Left ventricle myocardium superior (tissue), 1 donor: ENCODE measurements around the gene NFIB. TPM values are rescaled to one million over a fixed set of nuclear protein-coding genes. Genes with fewer than 3 reads are reported as not detected.

ENCODE experiments used
- ATAC-seq: fragments of 200-7000 bp; cut with Tn5 transposase; one replicate; pipeline ENCODE4 v1.9.1; 2020; ENCODE audit warnings: mild to moderate bottlenecking, moderate library complexity
- DNase-seq: peaks from one replicate; pipeline ENCODE4 v3.0.0-alpha.2; 2020
- intact Hi-C: fragments of 100-400 bp; cut with micrococcal nuclease; formaldehyde crosslinking; loops from one replicate; pipeline ENCODE4 v1.11.0; 2022
- total RNA-seq: library from RNA; stranded (reverse); fragmentation: NEBNext Ultra II Directional; extraction: Animal tissue kit (Norgen Biotek cat#: 25700); gene quantifications from one replicate; pipeline ENCODE4 v1.2.1, GENCODE V29; 2021
- donor health status: DM: no; HTN: yes; CAD: no; lungs with severe emphysema.

NFIB gene
- total RNA-seq, 1 donor from 2014 or later = 110 TPM

DNA sequence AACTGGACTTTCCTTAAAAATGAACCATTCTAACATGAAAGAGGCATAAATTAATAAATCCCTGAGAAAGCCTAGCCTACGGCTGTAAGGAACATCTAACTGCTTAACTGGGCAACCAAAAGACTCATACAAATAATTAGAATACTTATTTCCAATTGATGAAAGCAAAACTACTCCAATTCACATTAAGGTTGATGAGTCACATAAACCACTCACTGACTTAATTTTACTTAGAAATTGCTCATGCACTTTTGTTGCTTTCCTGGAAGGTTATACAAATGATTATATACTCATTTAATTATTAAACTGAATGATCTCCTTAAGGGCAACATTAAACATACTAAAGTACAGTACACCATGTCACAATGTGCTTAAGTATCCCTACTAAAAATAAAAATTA, 101.9 kb downstream of the NFIB start:
- DNase-seq = no peak
- no peak for ATAC-seq
- intact Hi-C loops = no loop called here

DNA sequence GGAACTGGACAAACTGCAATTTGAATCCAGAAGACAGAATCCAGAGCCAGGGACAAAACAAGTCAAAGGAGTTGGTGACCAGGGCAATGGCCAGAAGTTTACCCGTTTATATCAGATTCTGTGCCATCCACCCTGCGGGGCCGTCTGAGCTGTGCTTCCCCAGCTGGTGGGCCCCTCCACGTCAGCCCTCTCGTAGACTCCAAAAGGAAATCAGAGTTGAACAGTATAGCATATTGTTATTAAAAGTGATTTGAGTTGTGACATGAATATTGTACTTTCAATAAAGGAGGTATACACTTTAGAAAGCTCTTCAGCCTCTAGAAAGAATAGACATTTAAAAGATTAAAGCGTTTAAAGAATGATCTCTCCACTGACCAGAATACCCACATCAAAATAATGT, 102.4 kb downstream of the NFIB start:
- DNase-seq = no peak
- ATAC-seq = no peak
- intact Hi-C loops = no loop called here

DNA sequence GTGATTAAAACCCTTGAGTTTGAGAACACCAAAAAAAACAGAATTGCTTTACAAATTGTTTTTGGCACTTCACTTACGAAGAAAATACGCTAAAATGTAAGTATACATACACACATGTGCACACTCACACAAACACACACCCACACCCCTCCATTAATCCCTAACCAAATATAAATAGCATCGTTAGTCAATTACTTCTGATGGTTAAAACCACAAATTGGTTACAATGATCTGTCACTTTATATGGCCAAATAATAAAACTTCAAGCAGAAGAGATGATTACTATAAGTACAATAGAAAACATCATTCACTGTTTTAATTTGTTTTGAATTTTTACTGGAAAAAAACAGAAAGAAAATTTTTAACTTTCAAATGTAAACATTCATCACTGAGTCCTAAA, 103.5 kb downstream of the NFIB start:
- intact Hi-C loops = no loop called here
- no peak for DNase-seq
- ATAC-seq = no peak

DNA sequence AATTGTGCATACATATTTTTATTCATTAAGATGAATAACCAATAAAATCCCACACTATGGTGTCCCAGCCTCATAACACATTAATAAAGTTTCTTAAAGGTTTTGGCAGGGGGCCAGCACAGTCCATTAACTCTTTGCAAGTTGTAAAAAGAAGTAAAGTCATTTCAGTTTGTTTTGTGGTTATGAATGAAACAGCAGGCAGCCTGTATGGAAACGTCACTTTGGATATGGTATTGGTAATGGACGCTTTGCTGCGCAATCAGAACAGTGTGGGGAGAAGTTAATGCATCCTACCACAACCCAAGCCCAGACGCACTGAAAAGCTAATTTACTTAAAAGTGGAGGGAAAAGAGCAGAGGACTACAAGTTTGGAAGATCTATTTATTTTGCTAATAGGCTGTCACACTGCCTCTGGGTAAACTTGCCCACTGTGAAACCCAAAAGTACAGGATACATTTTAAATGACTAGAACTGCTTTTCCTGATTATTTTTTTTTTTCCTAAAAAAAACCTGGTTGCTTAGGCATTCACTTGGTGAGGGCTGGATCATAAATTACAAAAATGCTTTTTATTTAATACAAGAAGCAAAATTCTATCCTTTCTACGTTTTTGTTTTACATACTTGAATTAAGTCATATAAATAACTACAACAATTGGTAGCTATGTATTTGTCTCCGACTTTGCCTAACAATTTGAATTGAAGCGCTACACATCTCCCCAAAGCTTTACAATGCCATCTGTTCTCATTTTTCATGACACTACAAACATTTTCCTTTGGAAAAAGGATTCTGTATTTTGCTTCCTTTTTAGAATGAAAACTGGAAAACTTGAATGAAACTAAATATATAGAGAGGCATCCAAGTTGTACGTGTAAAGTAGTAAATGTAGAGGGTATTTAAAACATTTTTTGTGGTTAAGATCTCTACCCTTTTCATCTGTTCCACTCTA, 104.3 kb downstream of the NFIB start:
- no peak for ATAC-seq
- intact Hi-C loops = no loop called here

DNA sequence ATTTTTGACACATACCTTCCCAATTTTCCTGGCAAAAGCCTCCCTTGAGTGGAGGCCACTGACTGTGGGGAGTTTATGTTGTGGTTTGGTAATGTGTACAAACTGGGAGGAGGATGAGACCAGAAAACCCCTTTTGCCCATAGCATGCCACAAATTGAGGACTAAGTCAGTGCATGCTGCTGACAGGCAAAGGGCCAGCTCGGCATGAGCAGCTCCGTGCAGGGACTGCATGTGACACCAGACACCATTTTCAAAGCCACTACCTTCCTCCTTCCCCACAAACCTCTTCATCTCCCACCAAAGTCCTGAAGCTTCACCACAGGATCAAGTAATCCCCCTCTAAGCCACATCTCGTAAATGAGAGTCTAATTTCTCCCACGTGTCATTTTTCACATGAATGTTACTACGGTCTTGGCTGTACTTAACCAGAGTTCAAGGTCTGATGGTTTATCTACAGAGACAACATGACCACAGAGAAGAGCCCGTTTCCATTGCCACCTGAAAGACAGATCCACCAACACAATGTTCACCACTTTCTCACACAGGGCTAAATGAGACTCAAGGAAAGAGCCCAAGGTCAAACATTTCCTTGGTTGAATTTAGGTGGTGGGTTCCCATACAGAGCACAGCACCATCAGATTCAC, 106.5 kb downstream of the NFIB start:
- peak; percentile 8 for ATAC-seq
- peak; percentile 35 for DNase-seq
- intact Hi-C loops = no loop called here

More for the DNA sequence above, 104.3 kb downstream of the NFIB start:
- DNase-seq = no peak

DNA sequence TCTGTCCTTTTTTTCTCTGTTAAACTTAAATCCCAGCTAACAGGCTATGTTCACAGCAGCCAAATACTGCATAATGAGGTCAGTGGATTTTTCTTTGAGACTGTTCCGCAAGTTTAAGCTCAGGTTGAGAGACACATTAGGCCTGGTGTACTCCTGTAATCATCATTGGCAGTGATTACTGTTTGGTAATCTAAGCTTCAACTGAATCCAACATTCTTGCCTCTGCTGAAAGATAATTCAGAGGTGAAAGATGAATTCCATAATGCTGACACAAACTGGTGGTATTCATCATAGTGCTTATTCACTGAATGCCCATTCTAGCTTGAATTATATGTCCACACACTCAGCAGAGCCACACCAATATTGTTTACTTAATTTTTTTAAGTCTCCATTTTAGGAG, 108.5 kb downstream of the NFIB start:
- peak; percentile 66 for ATAC-seq
- intact Hi-C loops = no loop called here
- no peak for DNase-seq

DNA sequence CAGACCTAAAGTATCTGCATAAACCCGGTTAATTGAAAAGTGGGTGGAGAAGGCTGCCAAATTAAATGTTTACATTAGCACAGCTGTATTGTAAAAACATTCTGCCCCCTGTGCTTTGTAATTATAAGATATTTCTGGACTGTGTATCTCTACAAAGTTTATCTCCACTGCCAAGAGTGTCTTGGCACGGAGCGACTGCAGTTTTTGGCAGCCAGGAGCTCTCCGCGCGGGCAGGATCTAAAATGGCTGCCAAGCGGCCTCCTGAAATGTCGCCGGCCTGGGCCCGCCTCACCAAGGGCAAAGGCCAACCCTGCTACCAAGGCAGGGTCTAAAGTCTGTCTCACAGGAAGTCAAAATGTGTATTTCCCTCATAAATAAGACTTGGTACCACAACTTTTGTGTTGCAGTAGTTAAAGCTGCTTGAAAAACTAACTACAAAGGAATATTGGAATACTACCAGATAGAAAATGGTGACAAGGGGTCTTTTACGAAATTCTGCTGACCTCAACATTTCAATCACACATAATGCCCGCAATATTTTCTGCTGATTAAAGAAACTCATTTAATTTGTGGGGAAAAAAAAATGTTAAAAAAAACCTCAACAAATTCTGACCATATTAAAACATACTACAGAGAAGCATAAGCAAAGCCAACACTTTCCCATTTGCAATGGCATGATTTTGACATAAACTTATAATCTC, 110.4 kb downstream of the NFIB start:
- intact Hi-C loops = no loop called here
- DNase-seq (peak; percentile 83), ATAC-seq (peak; percentile 75)

DNA sequence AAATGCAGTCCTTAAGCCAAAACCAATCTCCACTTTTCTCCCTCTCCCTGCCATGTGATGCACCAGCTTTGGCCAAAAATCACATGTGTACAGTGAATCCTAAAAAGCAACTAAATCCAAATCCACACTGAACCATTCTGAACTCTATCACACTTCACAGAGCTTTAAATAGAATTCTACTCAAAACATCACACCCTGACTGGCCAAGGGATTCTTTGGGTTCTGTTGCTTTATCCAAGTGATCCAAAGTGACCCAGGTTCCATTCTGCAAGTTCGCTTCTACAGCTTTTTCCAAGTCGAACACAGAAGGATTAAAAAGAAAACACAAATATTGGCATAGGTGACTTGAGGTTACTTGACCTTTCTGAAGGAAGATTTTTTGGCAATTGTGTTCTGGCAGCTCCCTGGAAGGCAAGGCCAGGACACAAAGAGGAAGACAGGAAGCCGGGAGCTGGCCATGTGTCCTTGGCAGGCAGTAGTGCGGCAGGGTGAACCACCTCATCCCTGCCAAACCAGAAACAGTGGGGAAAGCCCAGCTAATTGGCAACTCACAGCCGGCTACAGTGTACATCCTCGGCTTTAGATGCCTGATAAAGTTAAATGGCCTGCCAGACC, 115.0 kb downstream of the NFIB start:
- ATAC-seq (peak; percentile 91), DNase-seq (peak; percentile 81)
- intact Hi-C loops = no loop called here

DNA sequence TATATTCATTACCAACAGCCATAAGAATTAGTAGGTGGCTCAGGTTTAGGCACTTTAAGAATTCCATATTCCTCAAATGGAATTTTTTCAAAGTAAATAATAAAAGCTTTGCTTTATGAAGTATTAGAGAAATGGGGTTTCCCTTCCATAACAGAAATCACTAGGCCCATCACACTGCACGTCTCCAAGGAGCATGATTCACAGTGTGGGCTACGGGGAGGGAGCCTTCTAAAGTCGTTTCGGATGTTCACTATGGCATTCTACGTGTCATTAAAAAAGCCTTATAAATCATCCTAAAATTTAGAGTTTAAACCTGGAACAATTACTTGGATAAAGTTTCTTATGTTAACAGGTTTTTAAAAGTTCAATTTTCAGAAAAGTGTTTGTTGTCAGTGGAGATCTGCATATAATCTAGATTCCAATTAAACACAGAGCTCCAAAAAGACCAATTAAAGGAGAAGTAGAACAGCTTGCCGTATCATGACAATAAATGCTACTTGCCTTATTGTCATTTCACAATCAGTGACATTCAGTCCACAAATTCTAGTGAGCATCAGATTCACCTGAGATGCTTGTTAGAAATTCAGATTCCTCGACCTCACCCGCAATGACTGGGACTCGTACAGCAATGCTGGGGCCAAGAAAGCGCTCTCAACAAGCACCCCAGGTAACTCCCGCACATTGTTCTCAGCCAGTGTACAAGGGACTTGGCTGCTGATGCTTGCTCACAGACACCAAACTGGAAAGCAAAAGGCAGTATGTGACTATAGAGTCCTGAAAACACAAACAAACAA, 115.7 kb downstream of the NFIB start:
- DNase-seq (no peak), ATAC-seq (peak; percentile 46)
- intact Hi-C loops = no loop called here

DNA sequence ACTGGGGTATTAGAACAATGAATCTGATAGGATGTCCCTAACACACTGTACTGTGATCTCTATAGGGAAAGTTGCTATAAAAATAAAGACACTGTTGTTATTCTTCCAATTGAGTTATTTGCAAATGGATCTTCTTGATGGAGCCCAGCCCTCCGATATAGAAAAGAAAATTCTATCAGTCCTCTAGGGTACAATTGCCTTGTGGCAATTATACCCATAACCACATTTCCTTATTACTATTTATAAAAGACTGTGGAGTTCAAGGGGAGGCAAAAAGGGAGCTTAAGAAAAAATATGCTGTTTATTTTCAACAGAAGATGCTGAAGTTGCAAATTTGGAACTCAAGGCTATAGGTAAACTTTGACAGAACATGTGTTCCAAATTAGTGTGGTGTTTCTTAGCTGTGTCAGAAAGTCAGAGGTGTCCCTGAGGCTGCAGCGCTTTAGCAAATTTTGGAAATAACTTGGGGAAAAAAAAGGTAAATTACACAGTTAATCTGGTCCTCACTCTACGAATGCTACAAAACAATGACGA, 116.5 kb downstream of the NFIB start:
- intact Hi-C loops = no loop called here

DNA sequence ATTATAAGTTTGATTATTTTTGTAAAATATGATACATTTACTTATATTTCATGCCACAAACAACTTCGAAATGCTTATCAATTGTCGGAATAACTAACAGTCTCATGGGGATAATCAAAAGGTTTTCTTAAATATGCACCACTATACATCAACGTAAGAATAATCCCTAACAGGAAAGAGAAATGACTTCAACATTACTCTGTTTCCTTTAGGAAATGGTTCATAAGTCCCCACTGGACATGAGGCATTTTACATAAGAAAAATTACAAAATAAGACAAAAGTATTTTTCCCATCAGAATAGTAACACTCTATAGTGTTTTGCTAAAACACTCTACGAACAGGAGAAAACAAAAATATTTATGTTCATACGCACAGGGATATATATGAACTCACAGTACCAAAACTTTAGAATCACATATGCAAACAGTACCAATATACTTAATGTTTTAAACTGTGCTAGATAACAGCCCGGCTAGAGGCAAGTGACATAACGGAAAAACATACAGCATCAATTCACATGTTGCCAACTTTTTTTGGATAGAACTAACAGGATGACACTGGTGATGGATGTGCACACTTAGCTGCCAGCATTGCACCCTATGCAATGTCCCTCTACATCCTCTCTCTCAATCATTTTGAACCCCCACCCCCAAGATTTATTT, 120.5 kb downstream of the NFIB start:
- ATAC-seq (no peak), DNase-seq (no peak)
- intact Hi-C loops = no loop called here

More for the DNA sequence above, 116.5 kb downstream of the NFIB start:
- DNase-seq = no peak
- ATAC-seq = no peak

DNA sequence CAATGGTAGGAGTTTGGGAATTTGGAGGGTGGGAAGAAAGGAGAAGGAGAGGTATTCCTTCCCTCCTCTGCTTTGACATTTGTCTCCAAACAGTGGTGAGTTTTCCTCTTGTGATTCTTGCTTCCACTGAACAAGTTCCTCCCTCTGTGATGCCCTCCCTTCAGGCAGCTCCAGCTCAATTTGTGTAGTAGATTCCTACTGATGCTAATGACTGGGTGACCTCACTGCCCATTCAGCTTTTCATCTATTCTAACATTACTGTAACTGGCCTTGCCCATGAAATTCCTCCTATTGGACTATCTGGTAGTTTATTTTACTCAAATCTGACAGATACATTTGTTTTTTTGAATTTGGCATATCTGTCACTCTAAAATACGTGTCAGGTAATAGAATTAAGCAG, 121.4 kb downstream of the NFIB start:
- ATAC-seq = peak; percentile 14
- DNase-seq = no peak
- intact Hi-C loops = no loop called here

DNA sequence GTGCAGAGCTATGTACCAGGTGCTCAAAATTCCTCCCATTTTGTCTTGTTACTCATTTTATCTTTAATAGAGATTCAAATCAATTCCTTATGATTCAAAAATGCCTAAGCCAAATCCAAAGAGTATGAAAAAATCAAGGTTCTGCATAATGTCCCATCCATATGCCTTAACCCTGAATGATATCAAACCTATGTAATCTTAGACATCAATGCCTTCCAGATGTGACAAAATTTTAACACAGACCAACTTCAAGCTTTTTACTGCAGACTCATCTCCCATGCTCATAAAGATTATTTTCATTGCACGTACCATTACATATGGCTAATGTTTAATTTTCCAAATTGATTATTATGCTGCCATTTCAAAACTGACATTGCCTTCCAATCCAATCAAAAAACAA, 122.4 kb downstream of the NFIB start:
- no peak for ATAC-seq
- DNase-seq = no peak
- intact Hi-C loops = no loop called here

DNA sequence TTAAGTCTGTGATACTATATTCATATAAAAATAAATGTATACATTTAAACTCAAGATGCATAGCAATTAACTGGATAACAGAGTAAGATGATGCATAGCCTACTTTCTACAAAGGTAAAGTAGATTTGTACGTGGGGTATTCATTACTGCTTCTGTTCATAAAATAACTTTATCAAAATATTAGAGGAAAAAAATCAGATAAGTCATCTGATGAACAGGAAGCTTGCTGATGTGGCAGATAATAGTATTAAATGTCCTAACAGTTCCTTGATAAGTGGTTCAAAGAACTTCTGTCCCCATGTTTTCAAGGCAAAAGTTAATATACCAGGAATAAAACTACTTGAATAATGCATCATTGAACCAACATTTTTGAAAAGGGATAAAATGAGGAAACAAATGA, 123.7 kb downstream of the NFIB start:
- DNase-seq (no peak), ATAC-seq (no peak)
- intact Hi-C loops = no loop called here

DNA sequence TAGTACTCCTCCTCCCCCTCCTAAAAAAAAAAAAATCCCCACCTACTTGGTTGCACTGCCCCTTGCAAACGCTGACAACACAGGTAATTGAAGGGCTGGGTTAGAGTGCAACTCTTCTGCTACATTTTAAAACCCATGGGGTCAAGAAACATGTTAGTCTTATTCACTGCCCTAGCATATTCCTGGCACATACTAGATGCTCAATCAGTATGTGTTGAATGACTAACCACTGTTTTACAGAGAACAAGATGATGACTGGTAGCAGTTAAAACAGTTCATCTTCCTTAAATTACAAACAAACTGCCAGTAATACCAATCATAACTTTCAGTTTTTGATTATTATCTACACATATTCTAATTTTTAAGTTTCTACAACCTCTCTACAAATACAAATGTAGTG, 124.4 kb downstream of the NFIB start:
- intact Hi-C loops = no loop called here
- ATAC-seq (no peak), DNase-seq (no peak)

DNA sequence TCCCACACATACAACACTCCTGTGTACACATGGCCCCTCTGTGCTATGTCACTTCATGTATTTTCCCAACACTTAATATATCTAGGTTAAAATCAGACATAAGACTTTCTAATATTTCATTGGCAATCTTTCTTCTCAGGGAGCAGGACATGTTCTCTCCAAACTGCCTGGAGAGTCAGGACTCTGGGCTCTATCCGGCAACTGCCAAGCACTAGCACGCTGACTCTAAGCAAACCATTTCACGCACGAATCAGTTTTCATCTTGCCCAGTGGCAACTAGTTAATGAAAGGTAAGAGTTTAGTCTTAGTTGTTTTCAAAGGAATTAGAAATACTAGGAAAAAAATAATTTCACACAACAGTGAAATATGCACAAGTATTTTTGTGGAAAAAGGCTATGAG, 124.8 kb downstream of the NFIB start:
- intact Hi-C loops = no loop called here
- no peak for DNase-seq
- ATAC-seq = no peak

DNA sequence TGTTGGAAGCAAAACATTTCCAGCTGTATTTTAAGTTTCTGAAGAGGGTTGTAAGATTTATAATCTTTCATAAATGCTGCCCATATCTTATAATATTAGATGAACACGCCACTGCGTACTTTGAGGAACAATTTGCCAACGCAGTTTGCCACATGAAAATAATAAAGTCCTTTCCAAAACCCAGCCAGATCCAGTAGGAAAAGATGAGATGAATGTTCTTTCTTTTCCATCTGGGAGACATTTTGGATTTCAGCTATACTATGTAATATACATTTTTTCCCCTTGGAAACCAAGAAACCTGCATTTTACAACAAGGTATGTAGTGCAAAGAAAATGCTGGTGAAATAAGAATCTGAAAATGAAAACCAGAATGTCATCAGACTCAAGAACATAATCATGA, 125.4 kb downstream of the NFIB start:
- intact Hi-C loops = no loop called here
- DNase-seq = no peak
- ATAC-seq = no peak

DNA sequence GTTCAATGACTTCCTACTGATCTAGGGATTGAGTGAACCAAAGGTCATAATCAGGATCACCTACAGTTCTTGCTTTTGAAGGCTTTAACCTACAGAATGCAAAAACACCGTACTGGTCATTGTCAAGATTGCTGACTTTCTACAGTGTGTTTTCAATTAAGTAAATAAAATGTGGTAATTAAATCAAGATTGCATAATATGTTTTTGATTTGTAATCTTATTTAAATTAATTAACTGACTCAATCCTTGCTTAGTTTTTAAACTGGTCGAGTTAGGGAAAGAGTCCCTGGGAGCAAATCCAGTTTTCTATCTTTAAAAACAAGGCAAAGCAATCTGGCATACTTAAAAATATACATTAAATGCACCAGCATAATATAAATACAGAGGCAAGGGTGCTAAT, 125.9 kb downstream of the NFIB start:
- intact Hi-C loops = no loop called here
- no peak for DNase-seq
- ATAC-seq = no peak
